GM12874 (cell line): ENCODE data around the gene DDX56.

Experiments used
- TF ChIP-seq, protein P1 (sequence below): IDR thresholded peaks from 2 replicates; pipeline ENCODE4 v1.5.1; 2011; ENCODE audit warnings: low read depth, mild to moderate bottlenecking, control low read depth, low read length, moderate library complexity; ENCODE audit not compliant: insufficient read depth

Gene DDX56

DNA sequence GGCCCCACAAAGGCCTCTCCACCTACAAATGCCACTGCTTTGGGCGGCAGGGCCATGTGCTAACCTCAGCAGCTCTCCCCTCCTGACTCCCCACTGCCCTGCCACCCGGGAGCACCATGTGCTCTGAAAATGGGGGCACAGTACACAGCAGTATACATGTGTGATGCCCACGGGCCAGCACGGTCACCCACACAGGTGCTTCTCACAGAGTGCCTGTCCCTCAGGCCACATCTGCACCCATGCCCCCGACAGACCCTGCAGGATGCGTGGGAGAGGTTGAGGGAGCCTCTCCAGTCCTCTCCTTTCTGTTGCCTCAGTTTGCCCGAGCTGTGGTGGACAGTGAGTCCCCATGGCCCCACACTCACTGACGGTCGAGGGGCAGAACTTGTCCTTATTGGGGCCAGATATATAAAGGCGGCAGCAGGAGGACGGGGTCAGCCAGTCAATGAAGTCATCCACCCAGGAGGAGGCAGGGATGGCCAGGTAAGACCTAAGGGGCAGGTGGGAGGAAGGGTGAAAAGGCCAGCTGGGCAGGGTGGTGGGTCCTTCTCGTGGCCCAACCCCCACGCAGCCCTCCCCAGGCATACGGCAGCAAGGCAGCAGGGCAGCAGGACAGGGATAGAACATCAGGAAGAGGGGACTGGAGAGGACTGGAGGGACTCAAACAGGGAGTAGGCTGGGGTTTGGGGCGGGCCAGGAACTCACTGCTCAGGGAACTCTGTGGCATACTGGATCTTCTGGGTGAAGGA, 52.2 kb downstream of the DDX56 start:
- TF ChIP-seq, protein P1, sequence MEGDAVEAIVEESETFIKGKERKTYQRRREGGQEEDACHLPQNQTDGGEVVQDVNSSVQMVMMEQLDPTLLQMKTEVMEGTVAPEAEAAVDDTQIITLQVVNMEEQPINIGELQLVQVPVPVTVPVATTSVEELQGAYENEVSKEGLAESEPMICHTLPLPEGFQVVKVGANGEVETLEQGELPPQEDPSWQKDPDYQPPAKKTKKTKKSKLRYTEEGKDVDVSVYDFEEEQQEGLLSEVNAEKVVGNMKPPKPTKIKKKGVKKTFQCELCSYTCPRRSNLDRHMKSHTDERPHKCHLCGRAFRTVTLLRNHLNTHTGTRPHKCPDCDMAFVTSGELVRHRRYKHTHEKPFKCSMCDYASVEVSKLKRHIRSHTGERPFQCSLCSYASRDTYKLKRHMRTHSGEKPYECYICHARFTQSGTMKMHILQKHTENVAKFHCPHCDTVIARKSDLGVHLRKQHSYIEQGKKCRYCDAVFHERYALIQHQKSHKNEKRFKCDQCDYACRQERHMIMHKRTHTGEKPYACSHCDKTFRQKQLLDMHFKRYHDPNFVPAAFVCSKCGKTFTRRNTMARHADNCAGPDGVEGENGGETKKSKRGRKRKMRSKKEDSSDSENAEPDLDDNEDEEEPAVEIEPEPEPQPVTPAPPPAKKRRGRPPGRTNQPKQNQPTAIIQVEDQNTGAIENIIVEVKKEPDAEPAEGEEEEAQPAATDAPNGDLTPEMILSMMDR, result no peak

DNA sequence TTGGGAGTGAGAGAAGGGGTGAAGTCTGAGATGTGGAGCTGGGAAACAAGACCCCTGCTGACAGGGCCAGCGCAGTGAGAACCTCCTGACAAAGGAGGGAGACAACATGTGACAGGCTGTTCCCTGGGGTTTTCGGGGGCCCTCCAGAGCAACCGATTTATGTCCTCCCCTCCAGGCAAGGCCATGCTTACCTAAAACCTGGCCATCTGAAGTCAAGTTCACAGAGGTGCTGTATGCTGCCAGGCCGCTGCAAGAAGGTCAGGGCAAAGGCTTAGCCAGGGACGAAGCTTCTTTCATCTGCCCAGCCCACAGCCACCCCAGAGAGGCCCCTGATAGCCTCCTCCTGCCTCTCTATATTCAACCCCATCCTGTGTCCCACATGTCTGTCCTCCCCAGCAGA, 53.1 kb downstream of the DDX56 start:
- TF ChIP-seq, protein P1, result no peak

DNA sequence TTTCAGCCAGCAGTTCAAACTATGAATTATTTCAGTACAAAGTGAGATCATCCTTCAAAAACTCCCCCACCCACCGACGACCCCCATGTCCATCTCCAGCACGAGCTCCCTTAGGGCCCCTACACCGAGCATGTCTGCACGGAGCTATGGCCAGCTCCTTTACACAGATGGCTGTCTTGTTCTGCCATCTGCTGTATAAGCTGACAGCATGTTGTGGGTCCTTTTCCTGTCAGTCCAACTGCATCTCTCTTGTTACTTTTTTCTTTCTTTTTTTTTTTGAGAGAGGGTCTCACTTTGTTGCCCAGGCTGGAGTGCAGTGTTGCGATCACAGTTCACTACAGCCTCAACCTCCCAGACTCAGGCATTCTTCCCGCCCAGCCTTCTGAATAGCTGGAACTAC, 54.2 kb downstream of the DDX56 start:
- TF ChIP-seq, protein P1, result no peak

DNA sequence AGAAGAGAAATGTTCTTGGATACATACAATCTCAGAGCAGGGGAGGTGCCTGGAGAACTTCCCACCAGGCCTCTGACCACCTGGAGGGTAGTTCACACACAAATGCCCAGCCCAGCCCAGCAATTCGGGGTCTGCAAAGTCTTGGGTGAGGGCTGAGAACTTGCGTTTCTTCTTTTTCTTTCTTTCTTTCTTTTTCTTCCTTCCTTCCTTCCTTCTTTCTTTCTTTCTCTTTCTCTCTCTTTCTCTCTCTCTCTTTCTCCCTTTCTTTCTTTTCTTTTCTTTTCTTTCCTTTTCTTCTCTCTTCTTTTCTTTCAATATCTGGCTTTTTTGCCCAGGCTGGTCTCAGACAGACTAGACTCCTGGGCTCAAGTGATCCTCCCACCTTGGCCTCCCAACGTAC, 54.9 kb downstream of the DDX56 start:
- TF ChIP-seq, protein P1, result no peak

DNA sequence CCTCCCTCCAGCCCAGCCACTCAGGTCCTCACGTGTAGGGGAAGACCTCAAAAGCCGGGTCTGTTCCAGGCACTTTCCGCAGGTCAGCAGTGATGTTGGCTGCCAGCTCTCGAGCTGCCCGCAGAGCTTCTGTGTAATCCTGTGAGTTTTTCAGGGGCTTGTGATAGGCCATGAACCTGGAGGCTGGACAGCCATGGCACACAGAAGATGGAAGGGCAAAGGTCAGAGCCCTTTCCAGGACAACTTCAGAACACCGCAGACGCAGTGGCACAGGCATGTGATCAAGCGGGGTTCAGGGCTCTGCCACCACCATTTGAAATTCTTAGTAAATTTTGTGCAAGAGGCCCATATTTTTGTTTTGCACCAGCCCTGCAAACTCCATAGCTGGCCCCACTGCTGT, 56.5 kb downstream of the DDX56 start:
- TF ChIP-seq, protein P1, result no peak
